ENCODE data around the gene PWWP2B.

PWWP2B gene

DNA sequence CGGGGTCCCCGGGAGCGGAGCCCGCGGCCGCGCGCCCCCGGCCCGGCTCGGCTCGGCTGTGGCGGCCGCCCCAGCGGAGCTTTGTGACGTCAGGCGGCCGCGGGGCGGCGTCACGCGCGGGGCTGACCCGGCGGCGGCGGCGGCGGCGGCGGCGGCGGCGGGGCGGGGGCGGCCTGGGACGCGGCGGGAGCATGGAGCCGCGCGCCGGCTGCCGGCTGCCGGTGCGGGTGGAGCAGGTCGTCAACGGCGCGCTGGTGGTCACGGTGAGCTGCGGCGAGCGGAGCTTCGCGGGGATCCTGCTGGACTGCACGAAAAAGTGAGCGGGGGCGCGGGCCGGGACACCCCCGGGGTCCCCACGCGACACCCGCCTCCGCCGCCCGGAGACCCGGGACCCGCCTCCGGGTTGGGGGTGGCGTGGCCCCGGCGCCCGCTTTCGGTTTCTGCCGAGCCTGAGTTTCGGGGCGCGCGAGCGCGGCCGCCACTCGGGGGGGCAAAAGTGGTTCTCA is at the start of gene PWWP2B:
Gene PWWP2B, plus strand, starts transcription at position 165 of the 506 bp plus-strand sequence. Its CDS starts 27 bp downstream, at position 192.
- DNase-seq (ENCODE audit: low spot score) = peak; percentile 49

DNA sequence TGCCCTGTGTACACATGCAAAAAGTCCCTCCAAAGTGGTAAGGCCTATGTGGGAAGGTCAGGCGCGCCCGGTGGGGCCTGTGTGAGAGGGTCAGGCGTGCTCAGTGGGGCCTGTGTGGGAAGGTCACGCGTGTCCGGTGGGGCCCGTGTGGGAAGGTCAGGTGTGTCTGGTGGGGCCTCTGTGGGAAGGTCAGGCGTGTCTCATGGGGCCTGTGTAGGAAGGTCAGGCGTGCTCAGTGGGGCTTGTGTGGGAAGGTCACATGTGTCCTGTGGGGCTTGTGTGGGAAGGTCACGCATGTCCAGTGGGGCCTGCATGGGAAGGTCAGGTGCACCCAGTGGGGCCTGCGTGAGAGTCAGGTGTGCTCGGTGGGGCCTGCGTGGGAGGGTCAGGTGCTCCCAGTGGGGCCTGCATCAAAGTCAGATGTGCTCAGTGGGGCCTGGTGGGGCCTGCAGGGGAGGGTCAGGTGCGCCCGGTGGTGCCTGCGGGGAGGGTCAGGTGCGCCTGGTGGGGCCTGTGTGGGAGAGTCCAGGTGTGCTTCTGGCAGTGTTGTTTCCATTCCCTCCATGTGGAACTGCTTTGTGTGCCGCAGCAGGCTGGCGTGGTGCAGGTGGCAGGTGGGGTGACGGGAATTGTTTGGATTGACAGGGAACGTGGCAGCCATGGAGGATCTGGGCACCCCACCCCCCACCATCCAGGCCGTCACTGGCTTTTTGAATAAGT is 49.6 kb upstream of the PWWP2B start:
- DNase-seq (ENCODE audit: low spot score) = no peak

GRCh38 chr10:132347931-132348267 is 49.1 kb upstream of the PWWP2B start:
- DNase-seq (ENCODE audit: low spot score) = no peak

DNA sequence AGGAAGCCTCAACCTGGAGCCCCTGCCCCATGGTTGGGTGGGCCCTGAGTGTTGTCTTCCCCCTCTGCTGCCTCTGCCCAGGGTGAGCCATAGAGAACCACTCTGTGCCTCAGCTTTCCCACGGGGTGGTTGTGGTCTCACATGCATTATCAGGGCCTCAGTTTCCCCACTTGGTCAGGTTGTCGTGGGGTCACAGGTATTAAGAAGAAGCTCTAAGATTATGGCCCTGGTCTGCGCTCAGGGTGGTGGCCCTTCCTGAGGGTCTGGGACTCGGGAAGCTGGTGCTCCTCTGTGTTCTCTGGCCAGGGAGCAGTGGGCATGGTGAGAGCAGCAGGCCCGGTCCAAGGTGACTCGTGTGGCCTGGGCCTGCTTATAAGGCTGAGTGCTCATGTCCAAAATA is 47.2 kb upstream of the PWWP2B start:
- no peak for DNase-seq (ENCODE audit: low spot score)

DNA sequence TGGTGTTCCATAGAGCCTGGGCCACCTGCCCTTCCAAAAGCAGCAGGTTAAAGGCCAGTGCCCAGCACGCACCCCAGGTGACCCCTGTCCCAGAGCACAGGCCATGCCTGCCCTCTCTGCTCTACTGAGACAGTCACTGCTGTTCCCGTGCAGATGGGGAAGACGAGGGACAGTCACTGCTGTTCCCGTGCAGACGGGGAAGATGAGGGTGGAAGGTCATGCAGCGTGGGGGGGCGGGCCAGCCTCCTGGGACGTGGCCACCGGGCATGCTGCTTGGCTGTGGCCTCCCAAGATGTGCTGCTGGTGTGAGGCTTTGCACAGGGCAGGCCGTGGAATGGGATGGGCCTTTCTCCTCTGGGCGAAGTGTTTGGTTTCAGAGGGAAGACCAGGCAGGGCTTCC is 46.6 kb upstream of the PWWP2B start:
- DNase-seq (ENCODE audit: low spot score) = no peak

DNA sequence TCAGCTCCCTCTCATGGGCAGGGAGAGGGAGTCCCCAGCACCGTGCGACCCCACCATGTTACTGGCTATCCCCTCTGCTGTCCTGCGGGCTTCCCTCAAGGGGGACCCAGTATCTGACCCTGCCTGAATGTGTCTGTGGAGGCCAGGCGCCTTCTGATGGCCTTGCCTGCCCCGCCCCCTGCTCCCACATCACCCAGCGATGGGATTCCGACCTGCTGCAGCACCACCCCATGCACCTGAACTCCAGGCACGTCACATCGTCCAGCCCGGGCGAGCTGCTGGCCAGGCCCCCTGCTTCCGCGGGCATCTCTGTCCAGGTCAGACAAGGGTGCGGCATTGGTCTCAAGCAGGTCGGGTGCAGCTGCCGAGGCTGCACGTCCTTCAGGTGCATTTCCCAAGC is 46.1 kb upstream of the PWWP2B start:
- no peak for DNase-seq (ENCODE audit: low spot score)

GRCh38 chr10:132351611-132352010 is 45.4 kb upstream of the PWWP2B start:
- DNase-seq (ENCODE audit: low spot score) = no peak

DNA sequence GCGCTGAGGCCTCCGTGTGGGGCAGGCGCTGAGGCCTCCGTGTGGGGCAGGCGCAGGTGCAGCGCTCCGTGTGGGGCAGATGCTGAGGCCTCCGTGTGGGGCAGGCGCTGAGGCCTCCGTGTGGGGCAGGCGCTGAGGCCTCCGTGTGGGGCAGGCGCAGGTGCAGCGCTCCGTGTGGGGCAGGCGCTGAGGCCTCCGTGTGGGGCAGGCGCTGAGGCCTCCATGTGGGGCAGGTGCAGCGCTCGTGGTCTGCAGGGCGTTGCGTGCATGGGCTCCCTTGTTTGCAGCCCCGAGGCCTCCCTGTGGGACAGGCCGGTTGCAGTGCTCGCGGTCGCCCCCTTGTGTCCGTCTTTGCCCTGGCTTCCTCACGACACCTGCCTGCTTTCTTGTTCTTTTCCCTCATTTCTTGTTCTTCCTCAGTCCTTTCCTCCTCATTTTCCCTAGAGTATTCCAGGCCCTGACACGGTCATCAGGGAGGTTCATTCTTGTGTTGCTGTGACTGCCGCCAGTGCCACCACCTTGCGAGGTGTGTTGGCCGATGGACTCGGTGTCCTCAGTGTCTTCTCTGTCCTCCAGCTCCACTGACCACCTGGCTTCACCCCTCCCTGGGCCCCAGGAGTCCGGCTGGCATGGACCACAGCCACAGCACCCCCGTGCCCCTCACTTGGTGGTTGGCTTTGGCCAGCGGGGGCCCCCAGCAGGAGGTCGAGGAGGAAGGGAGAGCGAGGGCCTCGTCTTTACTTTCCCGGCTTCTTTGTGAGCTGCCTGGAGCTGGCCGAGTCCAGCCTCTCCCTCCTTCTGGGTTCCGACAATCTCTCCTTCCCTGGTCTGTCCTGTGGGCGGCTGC is 44.3 kb upstream of the PWWP2B start:
- peak; percentile 46 for DNase-seq (ENCODE audit: low spot score)

GRCh38 chr10:132353456-132354355 is 43.3 kb upstream of the PWWP2B start:
- DNase-seq (ENCODE audit: low spot score) = no peak

DNA sequence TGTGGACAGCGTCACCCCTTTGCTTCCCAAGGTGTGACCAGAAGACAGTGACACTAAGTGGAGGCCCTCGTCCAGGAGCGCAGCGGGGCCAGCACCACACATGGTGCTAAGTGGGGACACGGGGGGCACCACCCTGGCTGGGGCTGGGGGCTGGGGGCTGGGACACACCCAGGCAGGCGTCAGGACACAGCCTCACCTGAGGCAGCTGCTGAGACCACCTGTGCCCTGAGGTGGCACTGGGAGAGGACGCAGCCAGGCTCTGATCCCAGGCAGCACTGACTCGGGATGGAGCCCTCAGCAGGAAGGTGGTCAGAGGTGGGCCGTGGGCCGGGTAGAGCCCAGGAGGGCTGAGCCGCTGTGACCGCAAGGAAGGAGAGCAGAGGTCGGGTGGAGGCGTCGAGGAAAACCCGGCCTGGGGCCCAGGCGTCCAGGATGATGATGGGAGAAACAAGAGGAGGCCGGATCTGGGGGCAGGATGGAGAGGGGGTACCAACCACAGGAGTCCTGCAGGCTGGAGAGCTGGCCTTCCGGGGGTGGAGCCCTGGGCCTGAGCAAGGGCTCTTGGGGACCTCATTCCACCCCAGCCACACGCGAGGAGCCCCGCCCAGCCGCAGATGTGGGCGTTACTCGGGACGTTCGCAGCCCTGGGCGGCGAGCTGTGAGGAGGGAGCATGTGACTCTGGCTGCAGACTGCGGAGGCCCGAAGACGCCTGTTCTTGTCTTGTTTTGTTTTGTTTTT is 42.5 kb upstream of the PWWP2B start:
- DNase-seq (ENCODE audit: low spot score) = no peak

DNA sequence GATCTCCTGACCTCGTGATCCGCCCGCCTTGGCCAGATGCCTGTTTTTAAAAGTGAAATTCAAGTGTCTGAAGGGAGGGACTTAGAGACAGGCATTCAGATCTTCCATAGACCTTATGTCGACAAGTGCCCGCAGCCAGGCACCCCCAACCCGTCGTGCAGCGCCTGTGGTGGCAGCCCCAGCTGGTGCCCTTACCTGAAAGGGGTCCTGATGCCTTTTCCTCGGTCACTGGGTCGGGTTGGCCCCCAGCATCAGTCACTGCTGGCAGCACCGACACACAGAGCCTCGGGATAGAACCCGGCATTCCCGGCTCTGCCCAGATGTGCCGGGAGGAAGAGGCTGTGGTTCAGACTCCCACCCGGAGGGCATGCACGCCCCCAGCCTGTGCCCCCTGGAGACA is 41.7 kb upstream of the PWWP2B start:
- DNase-seq (ENCODE audit: low spot score) = no peak

GRCh38 chr10:132355754-132356153 is 41.2 kb upstream of the PWWP2B start:
- no peak for DNase-seq (ENCODE audit: low spot score)

DNA sequence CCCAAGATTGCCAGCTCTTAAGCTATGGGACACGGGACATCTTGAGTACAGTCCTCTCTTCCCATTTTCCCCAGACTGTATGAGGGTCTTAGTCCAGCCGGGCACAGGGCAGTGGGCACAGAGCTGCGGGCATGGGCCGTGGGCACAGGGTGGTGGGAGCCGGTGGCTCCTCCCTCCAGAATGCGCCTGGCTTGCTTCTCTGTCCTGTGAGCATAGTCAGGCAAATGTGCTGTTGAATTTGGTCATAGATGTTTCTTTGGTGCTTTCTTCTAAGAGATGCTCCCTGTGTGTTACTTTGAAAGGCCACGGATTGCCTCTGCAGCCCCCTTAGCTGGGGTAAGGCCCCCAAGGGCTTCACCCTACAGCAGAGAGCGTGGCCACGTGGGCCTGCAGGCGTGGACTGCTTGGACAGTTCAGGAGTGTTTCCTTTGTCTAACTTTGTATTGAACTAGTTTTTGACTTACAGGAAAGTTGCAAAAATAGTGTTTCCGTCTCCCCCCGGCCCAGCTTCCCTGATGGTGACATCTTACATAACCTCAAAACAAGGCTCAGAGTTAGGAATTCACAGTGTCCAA is 40.3 kb upstream of the PWWP2B start:
- DNase-seq (ENCODE audit: low spot score) = no peak

DNA sequence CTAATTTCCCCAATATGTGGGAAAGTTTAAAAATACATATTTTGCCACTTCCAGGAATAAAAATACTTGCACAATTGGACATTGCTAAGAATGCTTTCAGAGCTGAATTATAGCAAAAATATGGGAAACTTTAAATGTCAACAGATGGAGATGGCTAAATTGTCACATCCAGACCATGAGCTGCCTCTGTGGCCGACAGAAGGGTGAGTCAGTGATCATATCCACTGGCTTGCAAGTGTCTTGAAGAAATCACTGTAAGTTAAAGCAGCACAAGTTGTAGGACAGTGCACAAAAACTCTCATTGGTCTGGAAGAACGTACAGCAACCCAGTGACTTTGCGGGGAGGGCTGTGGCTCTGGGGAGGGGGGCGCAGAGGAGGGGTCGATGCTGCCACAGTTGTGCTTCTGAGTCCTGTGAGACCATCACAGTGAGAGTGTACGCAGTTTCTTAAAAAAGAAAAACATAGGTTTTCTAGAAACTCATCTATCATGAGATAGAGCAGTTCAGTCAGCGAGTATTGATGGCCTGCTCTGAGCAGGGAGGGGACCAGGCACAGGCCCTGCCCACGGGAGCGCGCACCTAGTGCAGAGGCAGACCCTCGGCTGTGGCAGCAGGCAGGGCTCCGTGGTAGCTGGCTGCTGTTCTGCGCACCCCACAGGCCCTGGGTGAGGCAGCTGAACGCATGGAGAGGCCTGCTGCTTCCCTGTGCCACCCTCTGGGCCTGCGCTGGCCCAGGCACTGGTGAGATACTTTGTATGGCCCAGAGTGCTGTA is 39.5 kb upstream of the PWWP2B start:
- DNase-seq (ENCODE audit: low spot score) = no peak

DNA sequence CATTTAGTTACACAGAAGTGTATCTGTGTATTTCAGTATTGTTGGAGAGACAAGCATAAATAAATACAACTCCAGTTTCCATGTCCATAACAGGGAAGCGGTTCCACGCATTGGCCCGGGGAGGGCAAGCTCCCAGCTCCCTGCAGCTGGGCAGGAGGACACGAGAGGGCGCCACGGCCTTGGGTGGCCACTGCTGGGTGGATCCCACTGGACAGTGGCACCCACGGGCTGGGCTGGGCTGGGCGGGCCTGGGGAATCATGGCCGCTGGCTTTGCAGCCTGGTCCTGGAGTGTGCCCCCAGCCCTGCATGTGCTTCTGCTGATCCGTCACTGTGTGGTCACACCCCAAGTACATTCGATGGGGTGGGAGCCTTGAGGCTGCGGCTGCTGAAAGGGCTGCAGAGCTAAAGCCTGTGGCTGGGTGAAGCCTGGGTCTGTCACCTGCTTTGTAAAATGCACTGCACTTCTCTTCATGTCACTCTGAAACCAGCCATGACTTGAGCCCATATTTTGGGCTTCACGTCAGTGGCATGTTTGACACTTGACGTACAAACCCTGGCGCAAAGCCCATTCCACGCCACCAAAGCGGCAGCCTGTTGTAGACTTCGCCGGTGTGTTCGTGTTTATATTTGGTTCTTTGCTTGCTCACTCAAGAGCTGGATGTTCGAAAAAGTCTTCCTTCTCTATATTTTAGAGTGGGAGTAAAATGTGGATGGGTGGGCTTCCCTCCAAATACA is 37.5 kb upstream of the PWWP2B start:
- no peak for DNase-seq (ENCODE audit: low spot score)

DNA sequence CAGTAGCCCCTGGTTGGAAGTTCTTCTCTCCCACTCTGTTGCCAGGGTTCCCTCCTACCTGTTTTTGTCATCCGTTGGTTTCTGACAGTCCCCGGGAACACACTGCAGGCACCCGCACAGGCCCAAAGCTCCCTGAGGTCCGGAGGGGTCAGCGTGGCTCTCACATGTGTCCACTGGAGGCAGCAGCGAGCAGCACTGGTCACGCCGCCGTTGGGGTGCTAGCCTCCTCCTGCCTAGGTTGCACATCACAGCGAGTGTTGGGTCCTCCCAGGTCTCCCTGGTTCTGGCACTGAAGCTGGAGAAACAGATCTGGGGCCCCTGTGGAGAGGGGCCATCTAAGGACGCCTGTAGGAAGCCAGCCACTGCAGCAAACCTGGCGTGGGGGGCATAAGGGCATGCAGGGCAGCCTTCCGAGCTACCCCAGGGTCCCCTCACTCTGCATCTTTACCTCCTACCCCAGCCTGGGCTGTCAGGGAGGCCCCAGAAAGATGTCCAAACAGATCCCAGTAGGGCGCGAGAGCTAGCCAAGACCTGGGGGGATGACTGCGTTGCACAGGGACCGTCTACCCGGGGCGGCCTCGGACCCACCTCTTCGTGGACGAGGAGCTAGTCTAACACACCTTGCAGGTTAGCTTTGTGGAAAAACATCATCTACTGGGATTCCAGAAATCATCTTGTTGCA is 36.1 kb upstream of the PWWP2B start:
- DNase-seq (ENCODE audit: low spot score) = peak; percentile 8

GRCh38 chr10:132361581-132362101 is 35.4 kb upstream of the PWWP2B start:
- DNase-seq (ENCODE audit: low spot score) = no peak

- no peak for DNase-seq (ENCODE audit: low spot score)
Observed at GRCh38 chr10:132362151-132362611, 34.8 kb upstream of the PWWP2B start.

DNA sequence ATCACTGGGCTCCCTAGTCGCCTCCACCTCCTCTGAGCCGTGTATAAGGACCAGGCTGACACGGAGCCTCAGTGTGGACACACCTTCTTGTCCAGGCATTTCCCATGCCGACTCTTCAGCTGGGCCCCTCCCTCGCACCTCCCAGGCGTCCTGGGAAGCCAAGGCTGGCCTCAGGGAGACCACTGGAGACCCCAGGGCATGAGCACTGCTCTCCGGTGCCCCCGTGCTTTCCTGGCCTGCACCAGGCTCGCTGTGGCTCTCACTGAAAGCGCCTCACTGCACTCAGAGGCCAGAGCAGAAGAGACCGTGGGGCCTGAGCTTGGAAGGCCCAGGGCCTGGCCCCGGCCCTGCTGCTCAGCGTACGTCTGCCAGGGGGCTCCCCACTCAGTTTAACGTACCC is 33.6 kb upstream of the PWWP2B start:
- DNase-seq (ENCODE audit: low spot score) = no peak

Measured in LoVo (cell line).